KMS-11 (cell line): Measurements from ENCODE around the gene MAMDC4.

Experiments
- H2AFZ ChIP-seq: fragments of 200-600 bp; sonication (generic); 2 replicates; pipeline ENCODE4 v1.6.1; 2016; ENCODE audit warnings: antibody characterized with exemption, mixed run types, low read depth
- H3K27ac ChIP-seq: fragments of 200-600 bp; sonication (generic); 2 replicates; pipeline ENCODE4 v1.6.1; 2016; ENCODE audit warnings: mild to moderate bottlenecking, mixed run types
- H3K27me3 ChIP-seq: fragments of 200-600 bp; sonication (generic); 2 replicates; pipeline ENCODE4 v1.6.1; 2017; ENCODE audit warnings: mild to moderate bottlenecking, low read depth, mixed run types, moderate library complexity; ENCODE audit not compliant: insufficient read depth
- H3K36me3 ChIP-seq: fragments of 200-600 bp; sonication (generic); 2 replicates; pipeline ENCODE4 v1.6.1; 2017; ENCODE audit warnings: mild to moderate bottlenecking, mixed run types; ENCODE audit not compliant: insufficient read depth
- H3K4me1 ChIP-seq: fragments of 200-600 bp; sonication (generic); 2 replicates; pipeline ENCODE4 v1.6.1; 2016; ENCODE audit warnings: mild to moderate bottlenecking, low read depth, mixed run types; ENCODE audit not compliant: poor library complexity, severe bottlenecking
- H3K4me2 ChIP-seq: fragments of 200-600 bp; sonication (generic); 2 replicates; pipeline ENCODE4 v1.7.0; 2016; ENCODE audit warnings: mild to moderate bottlenecking, mixed run types
- H3K4me3 ChIP-seq: fragments of 200-600 bp; sonication (generic); IDR thresholded peaks from 2 replicates; pipeline ENCODE4 v1.6.1; 2017; ENCODE audit warnings: low read depth, low read length, mixed read lengths; ENCODE audit not compliant: insufficient read depth
- H3K79me2 ChIP-seq: fragments of 200-600 bp; sonication (generic); 2 replicates; pipeline ENCODE4 v1.6.1; 2016; ENCODE audit warnings: low read depth, mixed run types; ENCODE audit not compliant: insufficient read depth
- H3K9ac ChIP-seq: fragments of 200-600 bp; sonication (generic); 2 replicates; pipeline ENCODE4 v1.6.1; 2016; ENCODE audit warnings: mild to moderate bottlenecking, mixed run types
- H4K20me1 ChIP-seq: fragments of 200-600 bp; sonication (generic); 2 replicates; pipeline ENCODE4 v1.6.1; 2016; ENCODE audit warnings: mild to moderate bottlenecking, mixed run types; ENCODE audit not compliant: insufficient read depth
- CTCF ChIP-seq: fragments of 200-600 bp; sonication (generic); conservative IDR thresholded peaks from 2 replicates; pipeline ENCODE4 v1.6.1; 2017; ENCODE audit warnings: low read depth, mild to moderate bottlenecking, antibody characterized with exemption, low read length, moderate library complexity, mixed read lengths

The MAMDC4 gene

GRCh38 chr9:136849960-136850865, 1.9 kb upstream of the MAMDC4 start:
- Histone ChIP-seq H3K4me1 (peaks cover 2% of the 10 kb centered on the region), H3K79me2 (no peaks in the 10 kb centered on the region), H4K20me1 (no peaks in the 10 kb centered on the region), H3K9ac (no peak overlapping the region; the same call in 1 of the 2 replicates), H3K4me2 (peak overlapping the region; percentile 85), H3K27ac (no peak overlapping the region), H3K4me3 (no peak overlapping the region), H3K27me3 (no peaks in the 10 kb centered on the region), H2AFZ (no peak overlapping the region), H3K36me3 (no peaks in the 10 kb centered on the region)
- no peak for TF ChIP-seq CTCF

GRCh38 chr9:136850866-136851775, 1.0 kb upstream of the MAMDC4 start:
- H2AFZ ChIP-seq: no peak overlapping the region
- H3K4me2 ChIP-seq: no peak overlapping the region
- no peaks in the 10 kb centered on the region for H4K20me1 ChIP-seq
- no peaks in the 10 kb centered on the region for H3K36me3 ChIP-seq
- H3K27ac ChIP-seq: no peak overlapping the region
- H3K79me2 ChIP-seq: no peaks in the 10 kb centered on the region
- peaks cover 2% of the 10 kb centered on the region for H3K4me1 ChIP-seq
- TF ChIP-seq CTCF: no peak
- H3K4me3 ChIP-seq: no peak overlapping the region
- no peaks in the 10 kb centered on the region for H3K27me3 ChIP-seq
- no peak overlapping the region for H3K9ac ChIP-seq

GRCh38 chr9:136852664-136853595, 784 bp downstream of the MAMDC4 start:
- H3K4me1 ChIP-seq: peaks cover 2% of the 10 kb centered on the region
- no peak for TF ChIP-seq CTCF

GRCh38 chr9:136853596-136854112, 1.5 kb downstream of the MAMDC4 start:
- Histone ChIP-seq H3K36me3 (no peaks in the 10 kb centered on the region), H3K27me3 (no peaks in the 10 kb centered on the region), H3K4me1 (peaks cover 2% of the 10 kb centered on the region), H3K79me2 (no peaks in the 10 kb centered on the region), H3K9ac (no peak overlapping the region), H2AFZ (no peak overlapping the region), H3K4me3 (no peak overlapping the region), H3K4me2 (no peak overlapping the region), H3K27ac (no peak overlapping the region), H4K20me1 (no peaks in the 10 kb centered on the region)
- no peak for TF ChIP-seq CTCF

More at GRCh38 chr9:136852664-136853595, 784 bp downstream of the MAMDC4 start:
- Histone ChIP-seq H3K9ac (no peak overlapping the region), H4K20me1 (no peaks in the 10 kb centered on the region), H3K4me2 (no peak overlapping the region), H3K4me3 (no peak overlapping the region), H3K27ac (no peak overlapping the region), H3K79me2 (no peaks in the 10 kb centered on the region), H2AFZ (no peak overlapping the region), H3K36me3 (no peaks in the 10 kb centered on the region), H3K27me3 (no peaks in the 10 kb centered on the region)
